AG09319 (cell line): ENCODE data around the gene SETBP1.

Experiments
- DNase-seq: peaks from one replicate; pipeline ENCODE4 v3.0.0-alpha.2; 2010; ENCODE audit warnings: low read depth; ENCODE audit errors: extremely low read depth
- CTCF ChIP-seq: IDR thresholded peaks from 2 replicates; pipeline ENCODE4 v1.5.1; 2011; ENCODE audit warnings: low read depth, mild to moderate bottlenecking, inconsistent platforms, low read length, moderate library complexity

The SETBP1 gene

GRCh38 chr18:44974174-44974573, 293.5 kb downstream of the SETBP1 start:
- TF ChIP-seq CTCF = no peak
- no peak for DNase-seq

GRCh38 chr18:44977856-44978255, 297.2 kb downstream of the SETBP1 start:
- no peak for DNase-seq
- TF ChIP-seq CTCF = no peak

- TF ChIP-seq CTCF = no peak
- no peak for DNase-seq
Measured at GRCh38 chr18:44979748-44980147, 299.1 kb downstream of the SETBP1 start.

GRCh38 chr18:44981121-44981520, 300.4 kb downstream of the SETBP1 start:
- no peak for TF ChIP-seq CTCF
- no peak for DNase-seq

GRCh38 chr18:44986933-44987332, 306.2 kb downstream of the SETBP1 start:
- DNase-seq = no peak
- no peak for TF ChIP-seq CTCF

- no peak for TF ChIP-seq CTCF
- no peak for DNase-seq
Measured at GRCh38 chr18:44987371-44987770, 306.7 kb downstream of the SETBP1 start.

GRCh38 chr18:44988821-44989587, 308.3 kb downstream of the SETBP1 start:
- DNase-seq = no peak
- TF ChIP-seq CTCF = no peak
